GM12878 (cell line): Measurements from ENCODE around the gene MNAT1. TPM values are rescaled to one million over a fixed set of nuclear protein-coding genes. Genes with fewer than 3 reads are reported as not detected.

Experiments used
- ATAC-seq: fragments of 200-7000 bp; cut with Tn5 transposase; 3 replicates; pipeline ENCODE4 v1.9.1; 2020; ENCODE audit warnings: mild to moderate bottlenecking, moderate library complexity
- BruUV-seq: library from RNA; stranded (reverse); fragments of 400-500 nt; replicated peaks from 2 replicates; lab custom pipeline; 2021; lab: Mats Ljungman, UMichigan
- CTCF ChIA-PET: fragments of 300-600 bp; sonication (Branson Sonifier 250); formaldehyde crosslinking; extraction: SDS; loops from one replicate; lab custom pipeline; 2021; ENCODE audit warnings: inconsistent platforms; lab: Yijun Ruan, JAX
- POLR2A ChIA-PET: fragments of 350-600 bp; formaldehyde crosslinking; extraction: SDS; loops from one replicate; lab custom pipeline; 2021; ENCODE audit warnings: inconsistent platforms; lab: Charles Lee
- RAD21 ChIA-PET: fragments of 300-600 bp; sonication (Branson Sonifier 250); formaldehyde crosslinking; loops from one replicate; lab custom pipeline; 2023; ENCODE audit warnings: antibody characterized with exemption; ENCODE audit not compliant: unreplicated experiment; lab: Charles Lee
- SMC1A ChIA-PET: fragments of 300-600 bp; sonication (Branson Sonifier 250); formaldehyde crosslinking; loops from one replicate; lab custom pipeline; 2023; ENCODE audit not compliant: unreplicated experiment, uncharacterized antibody; lab: Charles Lee
- DNase-seq: peaks from one replicate; pipeline ENCODE4 v3.0.0-alpha.2; 2011; ENCODE audit warnings: low read depth, low spot score
- FAIRE-seq: peaks from 3 replicates; lab custom pipeline; 2011; peaks lifted over from hg19 to GRCh38; lab: Jason Lieb, UNC
- H2AFZ ChIP-seq: 2 replicates; pipeline ENCODE4 v1.6.0; 2011; ENCODE audit warnings: low read depth, low read length, control low read depth; ENCODE audit not compliant: control insufficient read depth
- H3K27ac ChIP-seq: 2 replicates; pipeline ENCODE4 v1.5.1; 2011; ENCODE audit warnings: control low read depth; ENCODE audit not compliant: control insufficient read depth, insufficient read depth
- H3K27me3 ChIP-seq, 2 experiments: replicated peaks in 1 of 2; 2 replicates each; pipeline versions ENCODE4 v1.6.0 to v1.6.1; 2011; ENCODE audit warnings: low read length in 1 of 2; ENCODE audit not compliant: control insufficient read depth in 2 of 2, insufficient read depth in 2 of 2
- H3K36me3 ChIP-seq, 2 experiments: 2 replicates each; pipeline ENCODE4 v1.5.1; 2011; ENCODE audit warnings: low read length in 1 of 2; ENCODE audit not compliant: control insufficient read depth in 2 of 2, insufficient read depth in 2 of 2
- H3K4me1 ChIP-seq: 2 replicates; pipeline ENCODE4 v1.6.1; 2011; ENCODE audit warnings: mild to moderate bottlenecking, low read length, moderate library complexity, mixed read lengths; ENCODE audit not compliant: control insufficient read depth, insufficient read depth
- H3K4me2 ChIP-seq: 2 replicates; pipeline ENCODE4 v1.6.0; 2011; ENCODE audit warnings: control low read depth; ENCODE audit not compliant: control insufficient read depth, insufficient read depth
- H3K4me3 ChIP-seq: fragments of 200-600 bp; sonication (generic); 2 replicates; pipeline ENCODE4 v1.5.1; 2016
- H3K79me2 ChIP-seq: 2 replicates; pipeline ENCODE4 v1.6.0; 2011; ENCODE audit warnings: low read length; ENCODE audit not compliant: control insufficient read depth, insufficient read depth
- H3K9ac ChIP-seq: 2 replicates; pipeline ENCODE4 v1.8.0; 2011; ENCODE audit warnings: low read length, control low read depth, mixed read lengths; ENCODE audit not compliant: control insufficient read depth, insufficient read depth
- H3K9me3 ChIP-seq: replicated peaks from 3 replicates; pipeline ENCODE4 v1.5.1; 2011; ENCODE audit warnings: mild to moderate bottlenecking, low read length; ENCODE audit not compliant: control insufficient read depth, insufficient read depth
- H4K20me1 ChIP-seq: 2 replicates; pipeline ENCODE4 v1.6.0; 2011; ENCODE audit not compliant: control insufficient read depth, insufficient read depth
- EZH2 ChIP-seq: IDR thresholded peaks from 2 replicates; pipeline ENCODE4 v1.6.1; 2012; ENCODE audit warnings: low read depth, mild to moderate bottlenecking, control low read depth, inconsistent platforms, low read length, borderline replicate concordance; ENCODE audit not compliant: control insufficient read depth
- MEF2A ChIP-seq: IDR thresholded peaks from 2 replicates; pipeline ENCODE4 v1.6.1; 2011; ENCODE audit warnings: low read depth, mild to moderate bottlenecking, low read length, moderate library complexity; ENCODE audit not compliant: insufficient read depth
- NFXL1 ChIP-seq: fragments of 450-650 bp; IDR thresholded peaks from 2 replicates; pipeline ENCODE4 v1.6.1; 2017; ENCODE audit warnings: antibody characterized with exemption, mild to moderate bottlenecking, borderline replicate concordance
- NFYA ChIP-seq: IDR thresholded peaks from 2 replicates; pipeline ENCODE4 v1.6.1; 2011; ENCODE audit warnings: low read depth, mild to moderate bottlenecking, low read length, improper control_type of control experiment, borderline replicate concordance
- NR2F1 ChIP-seq: fragments of 450-650 bp; conservative IDR thresholded peaks from 2 replicates; pipeline ENCODE4 v1.6.1; 2017; ENCODE audit warnings: mild to moderate bottlenecking
- NRF1 ChIP-seq: conservative IDR thresholded peaks from 2 replicates; pipeline ENCODE4 v1.6.1; 2011; ENCODE audit warnings: mild to moderate bottlenecking, low read depth, low read length, improper control_type of control experiment
- PAX5 ChIP-seq: IDR thresholded peaks from 2 replicates; pipeline ENCODE4 v1.6.1; 2011; ENCODE audit warnings: low read depth, low read length, borderline replicate concordance
- PML ChIP-seq: IDR thresholded peaks from 2 replicates; pipeline ENCODE4 v1.6.1; 2012; ENCODE audit warnings: low read length, inconsistent platforms
- SMAD1 ChIP-seq: fragments of 450-650 bp; IDR thresholded peaks from 2 replicates; pipeline ENCODE4 v1.6.1; 2018; ENCODE audit warnings: mild to moderate bottlenecking, low read depth; ENCODE audit not compliant: partially characterized antibody
- SMAD5 ChIP-seq: IDR thresholded peaks from 2 replicates; pipeline ENCODE4 v1.6.1; 2016; ENCODE audit warnings: antibody characterized with exemption, low read depth
- SREBF1 ChIP-seq: IDR thresholded peaks from 2 replicates; pipeline ENCODE4 v1.6.1; 2012; ENCODE audit warnings: mild to moderate bottlenecking, low read length
- SREBF2 ChIP-seq: IDR thresholded peaks from 2 replicates; pipeline ENCODE4 v1.6.1; 2012; ENCODE audit warnings: mild to moderate bottlenecking, low read length
- SRF ChIP-seq, 2 experiments: IDR thresholded peaks; 2 replicates each; pipeline ENCODE4 v1.6.1; 2011; ENCODE audit warnings: low read depth in 2 of 2, low read length in 2 of 2, mild to moderate bottlenecking in 1 of 2, moderate library complexity in 1 of 2
- STAT3 ChIP-seq: IDR thresholded peaks from 2 replicates; pipeline ENCODE4 v1.6.1; 2011; ENCODE audit warnings: low read depth, low read length, improper control_type of control experiment
- ZNF384 ChIP-seq: IDR thresholded peaks from 2 replicates; pipeline ENCODE4 v1.6.1; 2012; ENCODE audit warnings: low read depth, mild to moderate bottlenecking, low read length, improper control_type of control experiment, borderline replicate concordance
- WGBS: methylation state at CpG from one replicate; pipeline ENCODE4 v1.1.6; 2016; ENCODE audit warnings: low lambda C conversion rate; ENCODE audit not compliant: insufficient replicate concordance, insufficient coverage; ENCODE audit errors: missing lambda C conversion rate; 5-methylcytosine and 5-hydroxymethylcytosine counted together
- in situ Hi-C: fragments of 300-500 bp; cut with MboI; formaldehyde crosslinking; loops from 9 replicates; pipeline ENCODE4 v1.14.3; 2018; ENCODE audit warnings: mixed read lengths
- intact Hi-C: fragments of 100-400 bp; cut with micrococcal nuclease; formaldehyde crosslinking; loops from one replicate; pipeline ENCODE4 v1.14.2; 2022; ENCODE audit not compliant: unreplicated experiment
- polyA plus RNA-seq, 11 experiments: library from polyadenylated mRNA; depleted of rRNA in 4 of 11; unstranded in 6 of 11; stranded (reverse) in 5 of 11; fragments of >200 nt; fragmentation: Nextera tagmentation in 4 of 11; fragmentation: Illumina TruSeq in 1 of 11; extraction: Ambion mirVana in 4 of 11; extraction: Trizol in 1 of 11; gene quantifications; 1 replicate in 1 of 11; 2 replicates in 10 of 11; pipeline versions ENCODE4 v1.2.1 to v1.2.3, GENCODE V29; 2011 to 2016; ENCODE audit warnings: inconsistent platforms in 2 of 11, missing spikeins in 2 of 11, low read depth in 1 of 11
- total RNA-seq, 4 experiments: library from RNA; depleted of rRNA in 3 of 4; stranded (reverse); fragments of >200 nt in 3 of 4; fragmentation: Illumina TruSeq in 1 of 4; extraction: Trizol in 1 of 4; gene quantifications; 2 replicates each; pipeline versions ENCODE4 v1.2.1 to v1.2.3, GENCODE V29; 2013 to 2021
- TF ChIP-seq, protein P1 (sequence below): fragments of 450-650 bp; IDR thresholded peaks from 2 replicates; pipeline ENCODE4 v1.6.1; 2017; ENCODE audit warnings: antibody characterized with exemption, mild to moderate bottlenecking, moderate library complexity

The MNAT1 gene
- total and polyA plus RNA-seq, 10 of the 15 experiments (the other 5 are each of a cell fraction or from before 2014, with no cell fraction given): 26.5 to 67.4 (median 40.8) TPM

DNA sequence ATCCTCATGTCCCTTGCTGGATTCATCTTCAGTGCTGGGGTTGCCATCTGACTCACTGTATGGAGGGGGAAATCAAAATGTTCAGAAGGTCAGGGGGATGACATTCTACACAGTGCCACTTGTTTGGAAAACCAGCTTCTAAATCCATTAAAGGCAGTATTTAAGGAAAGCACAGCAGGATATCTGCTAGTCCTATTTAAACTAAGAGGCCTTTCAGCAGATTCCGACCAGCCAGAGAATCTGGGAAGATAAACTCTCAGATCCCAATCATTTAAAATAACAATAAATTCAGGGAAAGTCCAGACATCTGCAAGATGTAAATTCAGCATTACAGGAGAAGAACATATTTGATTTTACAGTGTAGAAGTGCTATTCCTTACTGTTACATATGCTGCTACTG lies 14.2 kb upstream of the MNAT1 start:
- Histone ChIP-seq H3K4me2 (no peak overlapping the region), H3K27me3 (peaks cover 16 to 32% of the 10 kb centered on the region in 2 experiments), H4K20me1 (no peaks in the 10 kb centered on the region), H3K9me3 (no peaks in the 10 kb centered on the region), H3K36me3 (no peaks in the 10 kb centered on the region), H3K4me3 (no peak overlapping the region), H3K79me2 (no peaks in the 10 kb centered on the region), H2AFZ (no peak overlapping the region), H3K9ac (no peak overlapping the region), H3K4me1 (no peaks in the 10 kb centered on the region), H3K27ac (no peak overlapping the region)
- CTCF ChIA-PET: interaction anchor here (0.6 to 0.7 kb wide), 3 partner anchors 44 to 260 kb away, joined by 3 read pairs; no protein-coding TSS in a partner anchor
- WGBS: 40% methylated on average over 1 of the region's 1 CpG
- SMC1A ChIA-PET: interaction anchor here (1.6 kb wide), 1 partner anchor 40 kb away, joined by 3 read pairs; no protein-coding TSS in a partner anchor
- BruUV-seq: no TSS peak
- no peak for TF ChIP-seq SMAD5
- 0 out of 2 replicates have a peak, but pooled peaks have one; percentile 28 for TF ChIP-seq EZH2
- TF ChIP-seq SRF (IDR thresholded peaks at IDR 0.05; ENCODE audit: low read depth in 2 of 2, low read length in 2 of 2): no peak
- no peak for TF ChIP-seq ZNF384
- no peak for TF ChIP-seq NFYA
- no peak for DNase-seq
- no peak for ATAC-seq
- FAIRE-seq: no peak
- intact Hi-C loops: loop anchor here (10.0 kb wide), 1 partner anchor 534 kb away; no protein-coding TSS in a partner anchor
- RAD21 ChIA-PET: no interaction called here
- in situ Hi-C loops: no loop called here
- POLR2A ChIA-PET: interaction anchor here (0.7 kb wide), 1 partner anchor 59 kb away, joined by 6 read pairs; no protein-coding TSS in a partner anchor

DNA sequence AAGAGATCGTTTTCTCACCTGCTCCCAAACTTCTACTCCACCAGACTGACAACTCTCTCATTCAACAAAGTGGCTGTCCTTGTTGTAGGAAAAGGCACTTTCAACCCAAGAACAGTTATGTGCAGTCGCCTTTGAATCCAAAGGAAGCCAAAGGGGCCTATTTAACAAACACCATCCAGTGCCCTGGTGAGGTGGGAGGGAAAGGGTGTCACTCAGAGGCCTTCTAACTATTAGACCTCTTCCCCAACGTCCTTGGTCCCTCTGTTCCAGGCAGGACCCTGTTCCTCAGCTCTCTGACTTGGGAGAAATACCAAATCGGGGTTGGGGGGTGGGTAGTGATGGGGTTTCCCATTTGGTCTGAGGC lies 13.6 kb upstream of the MNAT1 start:
- H4K20me1 ChIP-seq: no peaks in the 10 kb centered on the region
- BruUV-seq: no TSS peak
- RAD21 ChIA-PET: no interaction called here
- no peaks in the 10 kb centered on the region for H3K4me1 ChIP-seq
- intact Hi-C loops (loop anchor here (10.0 kb wide), 1 partner anchor 534 kb away; no protein-coding TSS in a partner anchor), in situ Hi-C loops (no loop called here)
- H3K4me2 ChIP-seq: no peak overlapping the region
- no peaks in the 10 kb centered on the region for H3K9me3 ChIP-seq
- POLR2A ChIA-PET: interaction anchor here (0.7 kb wide), 1 partner anchor 59 kb away, joined by 6 read pairs; no protein-coding TSS in a partner anchor
- 45% methylated on average over 4 of the region's 4 CpGs for WGBS
- no peak overlapping the region for H3K27ac ChIP-seq
- no peak for FAIRE-seq
- H3K79me2 ChIP-seq: no peaks in the 10 kb centered on the region
- no peak for ATAC-seq
- CTCF ChIA-PET: interaction anchor here (0.6 kb wide), 2 partner anchors 164 to 259 kb away, joined by 3 read pairs; no protein-coding TSS in a partner anchor
- no peak overlapping the region for H3K9ac ChIP-seq
- no peak overlapping the region for H3K4me3 ChIP-seq
- no peak overlapping the region for H2AFZ ChIP-seq
- peaks cover 16 to 32% of the 10 kb centered on the region in 2 experiments for H3K27me3 ChIP-seq
- SMC1A ChIA-PET: interaction anchor here (1.6 kb wide), 1 partner anchor 40 kb away, joined by 3 read pairs; no protein-coding TSS in a partner anchor
- no peak for DNase-seq
- no peaks in the 10 kb centered on the region for H3K36me3 ChIP-seq
- TF ChIP-seq, protein P1, sequence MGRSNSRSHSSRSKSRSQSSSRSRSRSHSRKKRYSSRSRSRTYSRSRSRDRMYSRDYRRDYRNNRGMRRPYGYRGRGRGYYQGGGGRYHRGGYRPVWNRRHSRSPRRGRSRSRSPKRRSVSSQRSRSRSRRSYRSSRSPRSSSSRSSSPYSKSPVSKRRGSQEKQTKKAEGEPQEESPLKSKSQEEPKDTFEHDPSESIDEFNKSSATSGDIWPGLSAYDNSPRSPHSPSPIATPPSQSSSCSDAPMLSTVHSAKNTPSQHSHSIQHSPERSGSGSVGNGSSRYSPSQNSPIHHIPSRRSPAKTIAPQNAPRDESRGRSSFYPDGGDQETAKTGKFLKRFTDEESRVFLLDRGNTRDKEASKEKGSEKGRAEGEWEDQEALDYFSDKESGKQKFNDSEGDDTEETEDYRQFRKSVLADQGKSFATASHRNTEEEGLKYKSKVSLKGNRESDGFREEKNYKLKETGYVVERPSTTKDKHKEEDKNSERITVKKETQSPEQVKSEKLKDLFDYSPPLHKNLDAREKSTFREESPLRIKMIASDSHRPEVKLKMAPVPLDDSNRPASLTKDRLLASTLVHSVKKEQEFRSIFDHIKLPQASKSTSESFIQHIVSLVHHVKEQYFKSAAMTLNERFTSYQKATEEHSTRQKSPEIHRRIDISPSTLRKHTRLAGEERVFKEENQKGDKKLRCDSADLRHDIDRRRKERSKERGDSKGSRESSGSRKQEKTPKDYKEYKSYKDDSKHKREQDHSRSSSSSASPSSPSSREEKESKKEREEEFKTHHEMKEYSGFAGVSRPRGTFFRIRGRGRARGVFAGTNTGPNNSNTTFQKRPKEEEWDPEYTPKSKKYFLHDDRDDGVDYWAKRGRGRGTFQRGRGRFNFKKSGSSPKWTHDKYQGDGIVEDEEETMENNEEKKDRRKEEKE: no peak
- no peak for TF ChIP-seq MEF2A
- TF ChIP-seq NR2F1: no peak
- no peak for TF ChIP-seq SREBF1
- no peak for TF ChIP-seq PML
- no peak for TF ChIP-seq PAX5
- TF ChIP-seq SREBF2: no peak
- no peak for TF ChIP-seq STAT3
- TF ChIP-seq NFXL1: no peak
- no peak for TF ChIP-seq NRF1
- no peak for TF ChIP-seq SMAD1
